Measurements from ENCODE around the gene SFXN5. TPM values are rescaled to one million over a fixed set of nuclear protein-coding genes. Genes with fewer than 3 reads are reported as not detected.

Gene SFXN5
- total RNA-seq, 1 donor from 2014 or later: 29.8 TPM

DNA sequence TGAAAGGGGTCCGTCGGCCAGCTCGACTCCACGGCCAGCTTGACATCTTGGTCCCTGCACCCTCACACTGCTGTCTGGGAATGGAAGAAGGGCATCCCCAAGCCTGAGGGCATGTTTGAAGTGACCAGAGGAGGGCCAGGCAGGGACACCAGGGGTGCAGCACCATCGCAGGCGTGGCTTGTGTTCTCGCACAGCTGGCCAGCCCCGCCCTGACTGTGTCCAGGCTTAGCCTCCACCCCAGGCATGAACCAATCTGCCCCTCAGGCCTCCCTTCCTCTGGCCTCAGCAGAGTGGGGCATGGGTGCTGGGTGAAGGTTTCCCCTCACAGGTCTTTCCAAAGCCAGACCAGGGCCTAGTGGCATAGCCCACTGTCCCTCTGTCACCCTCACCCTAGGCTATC, 129.2 kb downstream of the SFXN5 start:
- H3K36me3 Mint-ChIP-seq (ENCODE audit: low read depth, unreplicated experiment): peaks cover 21% of the 10 kb centered on the region
- H3K9me3 Mint-ChIP-seq (ENCODE audit: unreplicated experiment): no peaks in the 10 kb centered on the region

GRCh38 chr2:72940786-72941185, 130.7 kb downstream of the SFXN5 start:
- H3K4me1 Mint-ChIP-seq (ENCODE audit: unreplicated experiment): peaks cover 11% of the 10 kb centered on the region
- no peak for DNase-seq (ENCODE audit: low spot score)
- TF ChIP-seq, protein P1, sequence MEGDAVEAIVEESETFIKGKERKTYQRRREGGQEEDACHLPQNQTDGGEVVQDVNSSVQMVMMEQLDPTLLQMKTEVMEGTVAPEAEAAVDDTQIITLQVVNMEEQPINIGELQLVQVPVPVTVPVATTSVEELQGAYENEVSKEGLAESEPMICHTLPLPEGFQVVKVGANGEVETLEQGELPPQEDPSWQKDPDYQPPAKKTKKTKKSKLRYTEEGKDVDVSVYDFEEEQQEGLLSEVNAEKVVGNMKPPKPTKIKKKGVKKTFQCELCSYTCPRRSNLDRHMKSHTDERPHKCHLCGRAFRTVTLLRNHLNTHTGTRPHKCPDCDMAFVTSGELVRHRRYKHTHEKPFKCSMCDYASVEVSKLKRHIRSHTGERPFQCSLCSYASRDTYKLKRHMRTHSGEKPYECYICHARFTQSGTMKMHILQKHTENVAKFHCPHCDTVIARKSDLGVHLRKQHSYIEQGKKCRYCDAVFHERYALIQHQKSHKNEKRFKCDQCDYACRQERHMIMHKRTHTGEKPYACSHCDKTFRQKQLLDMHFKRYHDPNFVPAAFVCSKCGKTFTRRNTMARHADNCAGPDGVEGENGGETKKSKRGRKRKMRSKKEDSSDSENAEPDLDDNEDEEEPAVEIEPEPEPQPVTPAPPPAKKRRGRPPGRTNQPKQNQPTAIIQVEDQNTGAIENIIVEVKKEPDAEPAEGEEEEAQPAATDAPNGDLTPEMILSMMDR (IDR thresholded peaks at IDR 0.05; ENCODE audit: unreplicated experiment): no peak
- H3K27me3 Mint-ChIP-seq (ENCODE audit: unreplicated experiment): peaks cover 26% of the 10 kb centered on the region
- no peak overlapping the region for H3K4me3 Mint-ChIP-seq (ENCODE audit: unreplicated experiment)
- H3K9me3 Mint-ChIP-seq (ENCODE audit: unreplicated experiment): no peaks in the 10 kb centered on the region
- peaks cover 21% of the 10 kb centered on the region for H3K36me3 Mint-ChIP-seq (ENCODE audit: low read depth, unreplicated experiment)
- no peak overlapping the region for H3K27ac Mint-ChIP-seq (ENCODE audit: unreplicated experiment)

More for the DNA sequence above, 129.2 kb downstream of the SFXN5 start:
- Mint-ChIP-seq H3K4me1 (ENCODE audit: unreplicated experiment) (peaks cover 17% of the 10 kb centered on the region), H3K27ac (ENCODE audit: unreplicated experiment) (no peak overlapping the region), H3K4me3 (ENCODE audit: unreplicated experiment) (no peak overlapping the region), H3K27me3 (ENCODE audit: unreplicated experiment) (peaks cover 26% of the 10 kb centered on the region)
- no peak for DNase-seq (ENCODE audit: low spot score)
- TF ChIP-seq, protein P1 (IDR thresholded peaks at IDR 0.05; ENCODE audit: unreplicated experiment): no peak

GRCh38 chr2:72940361-72940760, 131.2 kb downstream of the SFXN5 start:
- no peak for DNase-seq (ENCODE audit: low spot score)
- H3K9me3 Mint-ChIP-seq (ENCODE audit: unreplicated experiment): no peaks in the 10 kb centered on the region
- H3K4me1 Mint-ChIP-seq (ENCODE audit: unreplicated experiment): peaks cover 11% of the 10 kb centered on the region
- no peak overlapping the region for H3K4me3 Mint-ChIP-seq (ENCODE audit: unreplicated experiment)
- H3K27me3 Mint-ChIP-seq (ENCODE audit: unreplicated experiment): peaks cover 23% of the 10 kb centered on the region
- H3K36me3 Mint-ChIP-seq (ENCODE audit: low read depth, unreplicated experiment): peaks cover 18% of the 10 kb centered on the region
- peak overlapping the region; percentile 16 for H3K27ac Mint-ChIP-seq (ENCODE audit: unreplicated experiment)
- TF ChIP-seq, protein P1 (IDR thresholded peaks at IDR 0.05; ENCODE audit: unreplicated experiment): no peak

GRCh38 chr2:72938455-72938854, 133.1 kb downstream of the SFXN5 start:
- Mint-ChIP-seq H3K27ac (ENCODE audit: unreplicated experiment) (no peak overlapping the region), H3K4me1 (ENCODE audit: unreplicated experiment) (peaks cover 16% of the 10 kb centered on the region), H3K4me3 (ENCODE audit: unreplicated experiment) (no peak overlapping the region), H3K9me3 (ENCODE audit: unreplicated experiment) (no peaks in the 10 kb centered on the region), H3K36me3 (ENCODE audit: low read depth, unreplicated experiment) (peaks cover 8% of the 10 kb centered on the region), H3K27me3 (ENCODE audit: unreplicated experiment) (peaks cover 23% of the 10 kb centered on the region)
- TF ChIP-seq, protein P1 (IDR thresholded peaks at IDR 0.05; ENCODE audit: unreplicated experiment): no peak
- no peak for DNase-seq (ENCODE audit: low spot score)

GRCh38 chr2:72937356-72937669, 134.2 kb downstream of the SFXN5 start:
- no peaks in the 10 kb centered on the region for H3K9me3 Mint-ChIP-seq (ENCODE audit: unreplicated experiment)
- H3K4me3 Mint-ChIP-seq (ENCODE audit: unreplicated experiment): no peak overlapping the region
- peaks cover 21% of the 10 kb centered on the region for H3K27me3 Mint-ChIP-seq (ENCODE audit: unreplicated experiment)
- H3K27ac Mint-ChIP-seq (ENCODE audit: unreplicated experiment): no peak overlapping the region
- TF ChIP-seq, protein P1 (IDR thresholded peaks at IDR 0.05; ENCODE audit: unreplicated experiment): no peak
- no peak for DNase-seq (ENCODE audit: low spot score)
- H3K4me1 Mint-ChIP-seq (ENCODE audit: unreplicated experiment): peaks cover 19% of the 10 kb centered on the region
- H3K36me3 Mint-ChIP-seq (ENCODE audit: low read depth, unreplicated experiment): peaks cover 8% of the 10 kb centered on the region
